ENCODE data around the gene CYLC2. TPM values are rescaled to one million over a fixed set of nuclear protein-coding genes. Genes with fewer than 3 reads are reported as not detected.

CYLC2 gene, protein sequence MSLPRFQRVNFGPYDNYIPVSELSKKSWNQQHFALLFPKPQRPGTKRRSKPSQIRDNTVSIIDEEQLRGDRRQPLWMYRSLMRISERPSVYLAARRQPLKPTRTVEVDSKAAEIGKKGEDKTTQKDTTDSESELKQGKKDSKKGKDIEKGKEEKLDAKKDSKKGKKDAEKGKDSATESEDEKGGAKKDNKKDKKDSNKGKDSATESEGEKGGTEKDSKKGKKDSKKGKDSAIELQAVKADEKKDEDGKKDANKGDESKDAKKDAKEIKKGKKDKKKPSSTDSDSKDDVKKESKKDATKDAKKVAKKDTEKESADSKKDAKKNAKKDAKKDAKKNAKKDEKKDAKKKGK
- not detected in 2 replicates for total RNA-seq (2014; rRNA removed; shearing (Covaris generic))

- DNase-seq (ENCODE audit: low read depth): no peak
Measured at GRCh38 chr9:102995033-102995432, at the start of gene CYLC2. Gene CYLC2, plus strand, starts transcription at chr9:102995333. Its CDS starts 48 bp downstream, at chr9:102995381.

DNA sequence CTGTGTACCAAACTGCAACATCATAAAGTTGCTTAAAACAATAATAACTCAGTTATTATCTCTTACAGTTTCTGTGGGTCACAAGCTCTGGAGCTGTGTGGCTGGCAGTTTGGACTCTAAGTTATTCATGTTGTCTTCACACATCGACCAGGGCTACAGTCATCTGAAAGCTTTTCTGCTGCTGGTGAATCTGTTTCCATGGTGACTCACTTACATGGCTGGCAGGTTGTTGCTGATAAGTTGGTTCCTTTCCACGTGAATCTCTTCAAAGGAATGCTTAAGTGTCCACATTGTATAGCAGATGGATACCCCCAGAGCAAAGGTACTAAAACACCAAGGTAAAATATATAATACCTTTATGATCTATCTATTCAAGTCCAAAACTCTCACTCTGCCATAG is 44.8 kb upstream of the CYLC2 start:
- DNase-seq (ENCODE audit: low read depth): no peak

DNA sequence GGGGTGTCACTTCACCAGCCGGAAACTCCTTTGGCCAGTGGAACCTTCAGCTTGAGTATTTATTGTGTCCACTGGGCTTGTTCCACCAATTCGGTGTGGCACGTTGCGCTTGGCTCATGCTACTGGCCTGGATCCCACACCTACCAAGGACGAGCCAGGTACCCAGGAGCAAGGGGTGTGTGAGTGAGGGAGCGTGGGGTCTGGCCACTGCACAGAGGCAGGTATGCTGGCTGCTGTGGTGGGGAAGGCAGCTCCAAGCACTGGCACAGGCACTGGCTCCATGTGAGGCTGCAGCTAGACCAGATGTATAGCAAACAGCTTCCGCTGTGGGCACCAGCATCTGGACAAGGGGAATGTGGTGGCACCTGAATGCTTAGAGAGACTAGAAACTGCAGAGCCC is 28.1 kb upstream of the CYLC2 start:
- DNase-seq (ENCODE audit: low read depth): no peak

DNA sequence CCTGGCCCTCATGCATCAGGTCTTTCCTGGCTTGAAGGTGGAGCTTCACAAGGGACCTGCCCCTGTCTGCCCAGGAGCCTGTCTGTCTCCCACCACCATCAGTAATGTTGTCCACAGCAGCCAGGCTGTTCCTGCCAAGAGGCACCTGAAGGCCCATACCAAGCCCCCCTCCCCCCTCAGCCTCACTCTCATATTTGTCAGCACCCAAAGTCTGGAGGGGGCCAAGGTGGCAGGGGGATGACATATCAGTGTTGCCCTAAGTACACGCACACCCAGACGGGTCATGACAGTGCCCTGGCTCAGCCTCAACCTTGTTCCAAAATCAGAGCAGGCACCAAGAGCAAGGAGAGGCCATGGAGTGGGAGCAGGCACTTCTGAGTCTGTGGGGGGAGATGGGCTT is 27.2 kb upstream of the CYLC2 start:
- no peak for DNase-seq (ENCODE audit: low read depth)

- no peak for DNase-seq (ENCODE audit: low read depth)
Measured at GRCh38 chr9:102972780-102973179, 22.4 kb upstream of the CYLC2 start.

DNA sequence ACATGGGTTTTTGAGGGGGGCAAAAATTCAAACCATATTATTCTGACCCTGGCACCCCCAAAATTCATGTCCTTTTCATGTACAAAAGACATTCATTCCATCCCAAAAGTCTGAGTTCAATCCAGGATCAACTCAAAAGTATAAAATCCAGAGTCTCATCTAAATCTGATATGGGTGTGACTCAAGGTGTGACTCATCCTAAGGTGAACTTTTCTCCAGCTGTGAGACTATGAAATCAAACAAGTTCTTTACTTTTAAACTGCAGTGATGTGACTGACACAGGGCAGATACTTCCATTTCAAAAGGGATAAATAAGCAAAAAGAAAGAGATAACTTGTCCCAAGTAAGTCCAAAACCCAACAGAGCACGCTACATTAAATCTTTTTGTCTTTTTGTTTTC is 20.6 kb upstream of the CYLC2 start:
- no peak for DNase-seq (ENCODE audit: low read depth)

- DNase-seq (ENCODE audit: low read depth): no peak
Measured at GRCh38 chr9:102975251-102975650, 19.9 kb upstream of the CYLC2 start.

GRCh38 chr9:102985162-102985895 is 9.8 kb upstream of the CYLC2 start:
- no peak for DNase-seq (ENCODE audit: low read depth)

DNA sequence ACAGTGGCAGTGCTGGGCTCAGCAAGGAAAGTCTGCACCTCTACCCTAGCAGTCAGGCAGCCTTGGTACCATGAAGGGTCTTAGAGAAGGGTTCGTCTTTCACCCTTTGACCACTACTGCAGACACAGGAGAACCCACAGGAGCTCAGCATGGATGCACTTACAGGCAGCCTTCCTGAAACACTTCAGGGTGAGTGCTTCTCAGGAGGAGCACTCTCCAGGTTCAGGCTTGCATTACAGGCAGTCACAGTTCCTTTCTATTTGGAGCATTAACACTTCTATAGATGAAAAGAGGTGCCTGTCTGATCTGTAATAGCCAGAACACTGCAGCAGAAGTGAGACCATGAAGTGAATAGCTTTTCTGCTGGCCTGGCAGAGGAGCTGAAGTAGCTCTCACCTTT is 8.7 kb upstream of the CYLC2 start:
- DNase-seq (ENCODE audit: low read depth): no peak

DNA sequence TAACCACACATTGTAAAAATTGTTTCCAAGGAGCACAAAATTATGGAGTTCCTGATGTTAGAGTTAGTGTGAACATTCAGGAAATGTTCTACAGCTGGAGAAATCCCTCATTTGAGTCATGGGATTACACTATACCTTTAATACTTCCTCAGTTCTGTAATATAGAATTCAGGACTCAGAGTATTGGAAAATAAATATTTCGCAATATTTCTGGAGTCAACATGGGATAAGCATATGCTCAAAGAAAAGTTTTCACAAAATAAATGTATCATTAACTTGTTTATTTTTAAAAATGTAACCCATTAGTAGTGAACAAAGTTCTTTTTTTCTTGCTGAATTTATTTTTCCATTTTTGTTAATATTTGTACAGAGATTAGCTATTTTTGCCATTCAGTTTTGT is 8.6 kb downstream of the CYLC2 start:
- DNase-seq (ENCODE audit: low read depth): no peak

- DNase-seq (ENCODE audit: low read depth): no peak
Measured at GRCh38 chr9:103014242-103014641, 19.1 kb downstream of the CYLC2 start.

- DNase-seq (ENCODE audit: low read depth): no peak
Measured at GRCh38 chr9:103025796-103026195, 30.7 kb downstream of the CYLC2 start.

DNA sequence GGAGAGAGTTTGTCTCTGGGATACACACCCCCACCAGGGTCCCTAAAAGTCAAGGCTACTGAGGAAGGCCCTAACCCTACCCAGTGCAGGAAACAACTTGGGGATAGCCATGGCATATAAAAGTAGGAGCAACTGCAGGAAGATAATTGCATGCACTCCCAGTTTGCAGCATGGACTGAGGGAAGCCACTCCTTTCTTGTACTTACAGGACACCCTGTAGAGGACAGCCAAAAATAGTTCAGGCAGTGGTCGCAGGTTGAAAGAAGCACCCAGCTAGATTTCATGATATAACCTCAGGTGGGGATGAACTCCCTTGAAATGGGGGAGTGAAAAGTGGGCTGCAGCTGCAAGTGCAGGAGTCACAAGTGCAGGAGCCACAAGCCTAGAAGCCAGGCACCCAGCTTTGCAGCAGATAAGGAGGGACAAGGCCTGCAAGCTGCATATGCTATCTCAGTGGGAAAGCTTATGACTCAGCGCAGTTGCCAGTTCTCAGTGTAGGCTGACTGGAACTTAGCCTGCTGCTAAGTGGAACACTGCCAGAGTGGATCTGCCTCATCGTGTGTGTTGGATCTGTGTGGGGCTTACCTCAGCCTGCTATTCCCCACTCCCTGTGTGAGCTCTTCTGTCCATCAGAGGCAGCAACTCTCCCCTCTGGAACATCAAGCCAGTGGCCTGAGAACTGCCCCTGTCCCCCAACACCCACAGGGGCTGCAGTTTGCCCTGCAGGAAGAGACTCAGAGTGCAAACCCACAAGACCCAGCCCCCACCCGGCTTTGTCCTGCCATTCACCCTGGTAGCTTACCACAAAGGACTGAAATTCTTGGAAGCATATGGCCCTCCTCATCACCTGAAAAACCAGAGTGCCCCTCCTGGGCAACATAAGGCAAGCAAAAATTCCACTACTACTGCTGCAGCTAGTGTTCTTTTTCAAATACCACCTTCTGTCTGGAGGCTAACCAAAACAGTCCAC is 42.7 kb downstream of the CYLC2 start:
- DNase-seq (ENCODE audit: low read depth): peak; percentile 2

- DNase-seq (ENCODE audit: low read depth): no peak
Measured at GRCh38 chr9:103041961-103042360, 46.8 kb downstream of the CYLC2 start.

All from RPMI7951 (cell line).